Lower leg skin (tissue), 4 donors: Measurements from ENCODE around the gene CELF2. TPM values are rescaled to one million over a fixed set of nuclear protein-coding genes. Genes with fewer than 3 reads are reported as not detected.

Experiments
- DNase-seq, 2 donors: peaks; one replicate each; pipeline ENCODE4 v3.0.0-alpha.2; 2019; ENCODE audit warnings: low spot score in 2 of 2
- H3K4me3 ChIP-seq: fragments of 200-600 bp; sonication (generic); 2 replicates; pipeline ENCODE4 v1.5.1; 2017; ENCODE audit warnings: mild to moderate bottlenecking, low read depth; ENCODE audit not compliant: poor library complexity, severe bottlenecking
- CTCF ChIP-seq, 3 donors: fragments of 450-650 bp; IDR thresholded peaks; one replicate each; pipeline ENCODE4 v1.5.1; 2016; ENCODE audit warnings: antibody characterized with exemption in 3 of 3, mild to moderate bottlenecking in 3 of 3, moderate library complexity in 2 of 3
- POLR2A ChIP-seq, 2 donors: fragments of 450-650 bp; IDR thresholded peaks; one replicate each; pipeline ENCODE4 v1.6.1; 2016 to 2017; ENCODE audit warnings: antibody characterized with exemption in 2 of 2, mild to moderate bottlenecking in 1 of 2, moderate library complexity in 1 of 2
- WGBS, 2 donors: methylation state at CpG; one replicate each; pipeline ENCODE4 v1.1.5; 2018; 5-methylcytosine and 5-hydroxymethylcytosine counted together
- intact Hi-C: fragments of 100-400 bp; cut with DNase I; formaldehyde crosslinking; loops from one replicate; pipeline ENCODE4 v1.15.0; 2023; ENCODE audit warnings: low total_unique reads
- total RNA-seq, 4 donors: library from RNA; depleted of rRNA; stranded (reverse); fragments of >200 nt; gene quantifications; one replicate each; pipeline ENCODE4 v1.1.0, GENCODE V29; 2016

CELF2 gene
- total RNA-seq, 4 donors from 2014 or later, result 16.9 to 39.9 (median 20.7) TPM

- no peak overlapping the region for H3K4me3 ChIP-seq
- DNase-seq, result no peak
- whole genome bisulfite sequencing, 2 donors, result 85 to 87% methylated on average over 9 of the region's 9 CpGs
- TF ChIP-seq POLR2A (IDR thresholded peaks at IDR 0.05) (no peak), CTCF (IDR thresholded peaks at IDR 0.05) (no peak)
- intact Hi-C loops, result no loop called here
Measured at GRCh38 chr10:11005725-11006427, 11.8 kb upstream of the CELF2 start.

GRCh38 chr10:11006428-11006825 is 11.2 kb upstream of the CELF2 start:
- WGBS, 2 donors, result 73 to 77% methylated on average over 3 of the region's 3 CpGs
- intact Hi-C loops, result no loop called here

GRCh38 chr10:11007476-11008020 is 10.1 kb upstream of the CELF2 start:
- DNase-seq, result no peak
- TF ChIP-seq POLR2A (IDR thresholded peaks at IDR 0.05) (no peak), CTCF (IDR thresholded peaks at IDR 0.05) (no peak)
- no peak overlapping the region for H3K4me3 ChIP-seq
- intact Hi-C loops, result no loop called here
- 82 to 91% methylated on average over 16 of the region's 16 CpGs for WGBS, 2 donors

More at GRCh38 chr10:11006428-11006825, 11.2 kb upstream of the CELF2 start:
- no peak for DNase-seq
- H3K4me3 ChIP-seq, result no peak overlapping the region
- TF ChIP-seq CTCF (IDR thresholded peaks at IDR 0.05), result no peak
- no peak for TF ChIP-seq POLR2A (IDR thresholded peaks at IDR 0.05)

- DNase-seq, result no peak
- WGBS, 2 donors, result 74% methylated on average over 13 of the region's 13 CpGs
- TF ChIP-seq CTCF (IDR thresholded peaks at IDR 0.05) (no peak), POLR2A (IDR thresholded peaks at IDR 0.05) (no peak)
- intact Hi-C loops, result no loop called here
- H3K4me3 ChIP-seq, result no peak overlapping the region
Measured at GRCh38 chr10:11009471-11010308, 8.0 kb upstream of the CELF2 start.

GRCh38 chr10:11010582-11010981 is 7.1 kb upstream of the CELF2 start:
- intact Hi-C loops, result no loop called here
- DNase-seq, result no peak
- 87 to 90% methylated on average over 6 of the region's 6 CpGs for WGBS, 2 donors
- no peak overlapping the region for H3K4me3 ChIP-seq
- TF ChIP-seq POLR2A (IDR thresholded peaks at IDR 0.05), result no peak
- no peak for TF ChIP-seq CTCF (IDR thresholded peaks at IDR 0.05)
